Spinal cord (tissue), 10 donors: ENCODE results near the gene NUDT14. TPM values are rescaled to one million over a fixed set of nuclear protein-coding genes. Genes with fewer than 3 reads are reported as not detected.

Source experiments
- DNase-seq, 6 donors: peaks; one replicate each; pipeline versions ENCODE4 v3.0.0 to v3.0.0-alpha.2; 2013 to 2015; ENCODE audit warnings: low spot score in 6 of 6, low read depth in 4 of 6
- H3K27ac ChIP-seq: one replicate; pipeline ENCODE4 v1.5.1; 2013; ENCODE audit warnings: low read depth, low read length, control low read depth
- H3K27me3 ChIP-seq: one replicate; pipeline ENCODE4 v1.6.1; 2013; ENCODE audit warnings: low read length; ENCODE audit not compliant: control insufficient read depth, insufficient read depth
- H3K36me3 ChIP-seq: one replicate; pipeline ENCODE4 v1.6.1; 2013; ENCODE audit warnings: low read length; ENCODE audit not compliant: control insufficient read depth, insufficient read depth
- H3K4me1 ChIP-seq: one replicate; pipeline ENCODE4 v1.6.1; 2013; ENCODE audit warnings: low read length; ENCODE audit not compliant: control insufficient read depth, insufficient read depth
- H3K4me3 ChIP-seq: one replicate; pipeline ENCODE4 v1.5.1; 2013; ENCODE audit warnings: low read depth, low read length, control low read depth
- H3K9me3 ChIP-seq: one replicate; pipeline ENCODE4 v1.6.1; 2013; ENCODE audit warnings: low read length; ENCODE audit not compliant: control insufficient read depth, insufficient read depth
- WGBS: methylation state at CpG from one replicate; pipeline ENCODE4 v1.1.5; 2013; ENCODE audit warnings: missing lambda C conversion rate; ENCODE audit not compliant: insufficient coverage; 5-methylcytosine and 5-hydroxymethylcytosine counted together
- polyA plus RNA-seq, 2 donors: library from polyadenylated mRNA; unstranded; fragments of 120-200 nt; gene quantifications; one replicate each; pipeline ENCODE4 v1.2.1, GENCODE V29; 2013; ENCODE audit not compliant: insufficient read length in 2 of 2
- total RNA-seq, 2 donors: library from RNA; depleted of rRNA in 1 of 2; stranded (reverse); fragments of 120-200 nt in 1 of 2; fragments of >200 nt in 1 of 2; gene quantifications; one replicate each; pipeline versions ENCODE4 v1.2.3 to v1.2.4, GENCODE V29; 2013 to 2014
- donor health status: healthy.

NUDT14 gene
- total and polyA plus RNA-seq, 4 donors, result 10.3 to 55.0 (median 36.0) TPM

- Histone ChIP-seq H3K4me1 (no peaks in the 10 kb centered on the region), H3K27ac (no peak overlapping the region), H3K36me3 (peaks cover 93% of the 10 kb centered on the region), H3K9me3 (peaks cover 4% of the 10 kb centered on the region), H3K4me3 (no peak overlapping the region), H3K27me3 (no peaks in the 10 kb centered on the region)
- no peak for DNase-seq
- 91% methylated on average over 32 of the region's 32 CpGs for WGBS
These were observed 36.3 kb downstream of the NUDT14 start for GRCh38 chr14:105144666-105145380.

- H3K36me3 ChIP-seq, result peaks cover 95% of the 10 kb centered on the region
- H3K27me3 ChIP-seq, result no peaks in the 10 kb centered on the region
- H3K4me3 ChIP-seq, result no peak overlapping the region
- 84% methylated on average over 11 of the region's 16 CpGs for WGBS
- H3K4me1 ChIP-seq, result no peaks in the 10 kb centered on the region
- peaks cover 7% of the 10 kb centered on the region for H3K9me3 ChIP-seq
- H3K27ac ChIP-seq, result no peak overlapping the region
- no peak for DNase-seq
These were observed 37.0 kb downstream of the NUDT14 start for GRCh38 chr14:105144026-105144665.

- no peak for DNase-seq
- 93% methylated on average over 23 of the region's 27 CpGs for whole genome bisulfite sequencing
These were observed 37.6 kb downstream of the NUDT14 start for GRCh38 chr14:105143451-105144025.

GRCh38 chr14:105142651-105143450 is 38.3 kb downstream of the NUDT14 start:
- peaks cover 90% of the 10 kb centered on the region for H3K36me3 ChIP-seq
- no peaks in the 10 kb centered on the region for H3K27me3 ChIP-seq
- no peaks in the 10 kb centered on the region for H3K4me1 ChIP-seq
- peaks cover 7% of the 10 kb centered on the region for H3K9me3 ChIP-seq
- no peak for DNase-seq
- no peak overlapping the region for H3K27ac ChIP-seq
- no peak overlapping the region for H3K4me3 ChIP-seq
- WGBS, result 94% methylated on average over 55 of the region's 60 CpGs

More at GRCh38 chr14:105143451-105144025, 37.6 kb downstream of the NUDT14 start:
- Histone ChIP-seq H3K4me3 (no peak overlapping the region), H3K27me3 (no peaks in the 10 kb centered on the region), H3K4me1 (no peaks in the 10 kb centered on the region), H3K27ac (no peak overlapping the region), H3K9me3 (peaks cover 7% of the 10 kb centered on the region), H3K36me3 (peaks cover 92% of the 10 kb centered on the region)

- 95% methylated on average over 41 of the region's 43 CpGs for WGBS
- peaks cover 78% of the 10 kb centered on the region for H3K36me3 ChIP-seq
- H3K4me1 ChIP-seq, result no peaks in the 10 kb centered on the region
These were observed 39.4 kb downstream of the NUDT14 start for GRCh38 chr14:105141486-105142281.

GRCh38 chr14:105141026-105141425 is 40.1 kb downstream of the NUDT14 start:
- H3K36me3 ChIP-seq, result peaks cover 74% of the 10 kb centered on the region
- WGBS, result 95% methylated on average over 4 of the region's 6 CpGs
- DNase-seq, result no peak

More at GRCh38 chr14:105141486-105142281, 39.4 kb downstream of the NUDT14 start:
- no peak overlapping the region for H3K27ac ChIP-seq
- no peaks in the 10 kb centered on the region for H3K27me3 ChIP-seq
- no peak overlapping the region for H3K4me3 ChIP-seq
- peaks cover 7% of the 10 kb centered on the region for H3K9me3 ChIP-seq
- DNase-seq, result no peak

GRCh38 chr14:105140581-105140980 is 40.5 kb downstream of the NUDT14 start:
- no peaks in the 10 kb centered on the region for H3K4me1 ChIP-seq
- H3K36me3 ChIP-seq, result peaks cover 69% of the 10 kb centered on the region
- no peak for DNase-seq
- H3K4me3 ChIP-seq, result no peak overlapping the region
- H3K27me3 ChIP-seq, result no peaks in the 10 kb centered on the region
- peaks cover 7% of the 10 kb centered on the region for H3K9me3 ChIP-seq
- no peak overlapping the region for H3K27ac ChIP-seq
- 88% methylated on average over 7 of the region's 7 CpGs for WGBS

More at GRCh38 chr14:105141026-105141425, 40.1 kb downstream of the NUDT14 start:
- peaks cover 7% of the 10 kb centered on the region for H3K9me3 ChIP-seq
- no peak overlapping the region for H3K4me3 ChIP-seq
- no peaks in the 10 kb centered on the region for H3K4me1 ChIP-seq
- H3K27me3 ChIP-seq, result no peaks in the 10 kb centered on the region
- H3K27ac ChIP-seq, result no peak overlapping the region

- WGBS, result 100% methylated on average over 4 of the region's 5 CpGs
- Histone ChIP-seq H3K36me3 (peaks cover 62% of the 10 kb centered on the region), H3K27me3 (no peaks in the 10 kb centered on the region), H3K9me3 (peaks cover 7% of the 10 kb centered on the region), H3K4me1 (no peaks in the 10 kb centered on the region), H3K4me3 (no peak overlapping the region), H3K27ac (no peak overlapping the region)
- no peak for DNase-seq
These were observed 41.3 kb downstream of the NUDT14 start for GRCh38 chr14:105139831-105140239.
